Stimulated activated CD4-positive, alpha-beta T cell treated with anti-CD3 and anti-CD28 coated beads, Interleukin-15, amount 100 ng/mL, for 48 hours (primary cell): ENCODE measurements around the gene GABPA.
"Not testable (repeated sequence)": the region's sequence is repeated elsewhere in the genome, so short reads cannot be mapped to it uniquely, and the experiment has no call there.

Source experiments
- DNase-seq, 2 donors: peaks; one replicate each; pipeline ENCODE4 v3.0.0-alpha.2; 2020; ENCODE audit warnings: low read depth in 2 of 2

GABPA gene

GRCh38 chr21:25737421-25737820 is 2.6 kb downstream of the GABPA start:
- no peak for DNase-seq

GRCh38 chr21:25742900-25743299 is 8.1 kb downstream of the GABPA start:
- no peak for DNase-seq

GRCh38 chr21:25744854-25745253 is 10.1 kb downstream of the GABPA start:
- DNase-seq = no peak

GRCh38 chr21:25750085-25750484 is 15.3 kb downstream of the GABPA start:
- DNase-seq = no peak

- no peak for DNase-seq
Observed at GRCh38 chr21:25752416-25752815, 17.6 kb downstream of the GABPA start.

- DNase-seq = no peak
Observed at GRCh38 chr21:25756190-25756932, 21.6 kb downstream of the GABPA start.

- no peak for DNase-seq
Observed at GRCh38 chr21:25757531-25757930, 22.8 kb downstream of the GABPA start.

- DNase-seq = no peak
Observed at GRCh38 chr21:25759573-25759972, 24.8 kb downstream of the GABPA start.

- DNase-seq = no peak
Observed at GRCh38 chr21:25760061-25760460, 25.3 kb downstream of the GABPA start.

GRCh38 chr21:25760677-25761076 is 25.9 kb downstream of the GABPA start:
- DNase-seq = no peak

- no peak for DNase-seq
Observed at GRCh38 chr21:25764065-25764464, 29.3 kb downstream of the GABPA start.

- DNase-seq = no peak
Observed at GRCh38 chr21:25767921-25768320, 33.1 kb downstream of the GABPA start.

GRCh38 chr21:25772686-25773085 is 37.9 kb downstream of the GABPA start:
- DNase-seq = no peak

GRCh38 chr21:25776440-25776839 is 41.7 kb downstream of the GABPA start:
- DNase-seq = no peak

GRCh38 chr21:25778126-25778875 is 43.5 kb downstream of the GABPA start:
- not testable (repeated sequence) for DNase-seq

GRCh38 chr21:25788677-25789076 is 53.9 kb downstream of the GABPA start:
- no peak for DNase-seq

GRCh38 chr21:25790122-25790877 is 55.5 kb downstream of the GABPA start:
- DNase-seq = no peak

- DNase-seq = no peak
Observed at GRCh38 chr21:25790878-25791204, 56.1 kb downstream of the GABPA start.

- DNase-seq = no peak
Observed at GRCh38 chr21:25791319-25791718, 56.5 kb downstream of the GABPA start.

- DNase-seq = peak; percentile 86 to 87
Observed at GRCh38 chr21:25801217-25802014, 66.6 kb downstream of the GABPA start.

- DNase-seq = no peak
Observed at GRCh38 chr21:25806060-25806459, 71.3 kb downstream of the GABPA start.

GRCh38 chr21:25807191-25807590 is 72.4 kb downstream of the GABPA start:
- no peak for DNase-seq
